Measurements from ENCODE around the gene COL4A5.
"Not testable (repeated sequence)": the region's sequence is repeated elsewhere in the genome, so short reads cannot be mapped to it uniquely, and the experiment has no call there.

The COL4A5 gene

DNA sequence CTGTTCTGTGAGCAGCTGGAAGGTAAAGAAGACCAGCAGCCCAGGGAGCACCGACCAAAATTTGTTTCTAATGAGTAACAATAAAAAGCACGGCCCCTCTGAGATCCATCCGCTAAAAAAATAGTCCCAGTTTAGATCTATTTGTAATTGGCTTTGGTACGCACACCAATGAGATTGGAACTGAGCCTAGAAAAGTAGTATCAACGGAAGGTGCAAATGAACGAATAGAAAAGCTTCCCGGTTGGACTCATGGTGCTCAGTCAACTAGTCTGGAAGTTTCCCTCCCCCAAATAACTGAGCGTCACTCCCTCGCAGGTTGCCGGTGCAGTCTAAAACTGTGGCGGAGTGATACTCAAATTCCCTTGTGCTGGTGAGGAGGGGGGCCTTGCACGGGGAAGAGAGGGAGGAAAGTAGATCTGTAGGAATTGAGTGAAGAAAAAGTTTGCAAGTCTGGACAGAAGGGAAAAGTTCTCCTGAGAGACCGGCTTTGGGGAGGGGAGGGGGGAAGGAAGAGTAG is at the start of gene COL4A5:
Gene COL4A5 (plus strand): TSS at position 413 of the 517 bp plus-strand sequence. CDS start 288 bp downstream, outside the sequence.
- DNase-seq, result no peak

GRCh38 chrX:108390976-108391717 is 48.5 kb upstream of the COL4A5 start:
- not testable (repeated sequence) for DNase-seq

- no peak for DNase-seq
Measured at GRCh38 chrX:108396188-108396891, 43.3 kb upstream of the COL4A5 start.

DNA sequence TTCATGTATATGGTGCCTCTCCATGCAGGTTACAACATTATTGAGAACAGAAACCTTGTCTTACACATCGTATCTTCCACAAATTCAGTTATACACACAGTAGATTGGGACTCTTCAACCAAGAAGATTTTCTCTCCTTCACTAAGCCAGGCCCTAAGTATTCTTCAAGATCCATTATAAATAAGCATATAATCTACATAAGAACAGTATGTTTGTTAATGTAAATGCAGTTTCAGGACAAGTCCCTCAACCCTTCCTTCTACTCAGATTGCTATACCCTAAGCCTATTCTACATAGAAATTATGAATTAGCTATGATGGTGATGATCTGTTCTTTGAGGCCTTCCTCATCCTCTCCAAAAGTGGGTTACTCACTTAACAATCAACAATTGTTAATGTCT is 42.7 kb upstream of the COL4A5 start:
- DNase-seq, result no peak

DNA sequence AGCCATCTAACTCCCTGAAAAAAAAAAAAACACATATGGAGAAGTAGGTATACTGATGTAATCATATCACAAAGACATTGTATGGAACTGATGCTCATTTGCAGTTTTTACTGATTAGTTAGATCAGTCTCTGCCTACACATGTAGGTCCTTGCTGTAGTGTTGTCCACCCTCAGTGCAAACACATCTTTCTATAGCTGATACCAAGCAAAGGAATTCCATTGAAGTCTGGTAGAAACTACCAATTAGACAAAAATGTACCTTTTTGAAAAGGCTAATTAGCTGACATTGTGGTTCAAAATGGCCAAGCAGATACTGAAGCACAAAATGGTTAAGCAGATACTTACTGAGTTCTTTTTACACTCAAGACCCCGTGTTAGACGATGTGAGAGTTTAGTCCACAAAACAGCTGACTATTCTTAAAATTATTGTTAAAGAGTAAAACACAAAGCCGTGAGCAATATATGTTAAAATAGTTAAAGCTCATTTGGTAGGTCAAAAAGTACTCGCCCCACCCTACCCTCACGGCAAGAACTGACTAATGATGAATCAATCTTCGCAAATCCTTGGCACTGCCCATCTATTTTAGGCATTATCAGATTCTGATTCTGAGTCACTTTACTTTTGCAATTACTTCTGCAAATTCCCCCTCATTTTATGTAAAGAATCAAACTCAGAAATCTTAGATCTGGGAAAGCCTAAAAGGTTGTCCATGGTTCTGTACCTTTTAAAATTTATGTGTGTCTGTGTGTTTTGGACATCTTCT is 41.8 kb upstream of the COL4A5 start:
- DNase-seq, result no peak

GRCh38 chrX:108399418-108400165 is 40.0 kb upstream of the COL4A5 start:
- no peak for DNase-seq

DNA sequence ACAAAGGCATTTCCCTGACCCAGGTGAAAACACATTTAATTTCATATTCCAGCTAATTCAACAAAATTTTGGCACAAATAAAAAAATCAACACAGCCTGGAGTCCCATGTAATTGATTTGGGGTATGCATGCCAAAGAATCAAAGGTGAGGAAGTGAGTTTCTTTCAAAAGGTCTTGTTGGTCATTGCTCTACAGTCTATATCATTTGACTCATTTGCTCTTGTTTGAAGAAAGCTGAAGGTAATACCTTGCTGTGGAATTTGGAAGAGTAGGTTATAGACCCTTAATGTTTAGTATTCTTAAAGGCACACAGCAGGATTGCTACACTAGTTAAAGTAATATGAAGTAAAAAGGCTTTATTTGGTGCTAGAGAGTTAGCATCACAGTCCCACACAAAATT is 26.9 kb upstream of the COL4A5 start:
- DNase-seq, result no peak

DNA sequence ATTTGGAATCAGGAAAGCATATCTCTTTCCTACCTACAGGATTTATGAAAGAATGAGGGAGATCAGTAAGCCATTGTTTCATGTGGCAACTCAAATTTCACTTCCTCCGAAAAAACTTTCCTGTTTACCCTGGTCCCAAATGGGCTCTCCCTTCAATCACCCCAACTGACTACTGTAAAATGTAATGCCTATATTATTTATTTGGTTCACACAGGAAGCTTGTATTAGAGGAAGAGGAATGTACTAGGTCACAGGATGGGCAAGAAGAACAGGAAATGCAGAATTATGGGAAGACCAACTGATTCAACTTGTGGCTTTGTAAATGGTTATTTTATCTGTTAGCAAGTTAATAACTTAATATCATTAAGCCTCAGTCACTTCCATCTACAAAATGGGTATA is 24.5 kb upstream of the COL4A5 start:
- no peak for DNase-seq

GRCh38 chrX:108415891-108416290 is 23.7 kb upstream of the COL4A5 start:
- DNase-seq, result no peak

GRCh38 chrX:108417257-108417656 is 22.4 kb upstream of the COL4A5 start:
- DNase-seq, result no peak

DNA sequence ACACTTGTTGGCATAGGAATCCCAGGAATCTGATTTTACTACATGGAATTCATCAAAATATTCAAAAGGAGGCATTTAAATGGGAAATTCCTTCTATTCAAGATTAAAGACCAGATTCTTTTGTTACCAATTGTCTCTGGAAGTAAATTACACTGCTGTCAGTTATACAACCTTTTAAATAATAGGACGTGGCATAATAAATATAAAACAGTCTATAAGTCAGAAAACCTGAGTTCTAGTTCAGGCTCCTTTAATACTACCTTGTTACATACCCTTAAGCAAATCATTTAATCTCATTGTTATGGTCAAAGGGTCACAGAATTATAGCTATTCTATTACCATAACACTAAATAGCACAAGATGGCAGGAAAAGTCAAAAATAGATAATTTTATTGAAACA is 20.2 kb upstream of the COL4A5 start:
- DNase-seq, result no peak

DNA sequence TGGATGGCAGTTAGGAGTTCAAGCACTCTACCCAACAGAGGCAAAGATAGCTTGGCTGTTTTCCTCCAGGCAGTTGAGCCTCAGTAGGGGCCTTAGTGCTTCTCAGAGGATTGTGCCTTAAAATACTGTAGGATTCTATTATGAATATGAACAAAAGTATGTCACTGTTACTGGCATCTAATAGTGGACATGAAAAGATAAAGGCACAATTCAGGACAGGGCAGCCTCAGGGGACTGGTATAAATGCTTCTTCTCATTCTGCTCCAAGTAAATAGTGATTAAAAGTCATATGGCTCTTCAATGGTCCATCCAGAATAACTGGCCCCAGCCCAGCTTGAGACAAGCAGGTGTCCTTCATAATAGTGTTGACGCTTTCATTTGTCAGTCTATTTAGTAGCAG is 19.2 kb upstream of the COL4A5 start:
- DNase-seq, result no peak

DNA sequence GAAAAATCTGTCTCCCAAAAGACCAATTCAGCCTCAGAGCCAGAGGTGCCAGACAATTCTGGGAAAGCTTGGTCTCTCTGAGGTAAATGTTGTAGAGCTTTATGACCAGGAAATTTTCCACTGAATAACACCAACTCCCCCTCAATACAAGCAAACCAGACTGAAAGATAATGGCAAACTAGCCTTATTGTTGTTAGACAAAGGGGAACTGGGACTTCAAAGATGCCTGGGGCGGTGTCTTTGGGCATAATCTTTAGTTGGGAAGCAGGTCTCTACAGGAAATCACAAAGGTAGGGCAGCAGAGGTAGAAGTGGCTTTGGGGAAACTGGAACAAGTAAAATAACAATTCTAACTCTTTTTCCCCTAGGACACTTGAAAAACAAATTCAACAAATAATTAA is 13.4 kb upstream of the COL4A5 start:
- DNase-seq, result no peak

- DNase-seq, result no peak
Measured at GRCh38 chrX:108435261-108435660, 4.4 kb upstream of the COL4A5 start.

- DNase-seq, result no peak
Measured at GRCh38 chrX:108437349-108438109, 2.1 kb upstream of the COL4A5 start.

DNA sequence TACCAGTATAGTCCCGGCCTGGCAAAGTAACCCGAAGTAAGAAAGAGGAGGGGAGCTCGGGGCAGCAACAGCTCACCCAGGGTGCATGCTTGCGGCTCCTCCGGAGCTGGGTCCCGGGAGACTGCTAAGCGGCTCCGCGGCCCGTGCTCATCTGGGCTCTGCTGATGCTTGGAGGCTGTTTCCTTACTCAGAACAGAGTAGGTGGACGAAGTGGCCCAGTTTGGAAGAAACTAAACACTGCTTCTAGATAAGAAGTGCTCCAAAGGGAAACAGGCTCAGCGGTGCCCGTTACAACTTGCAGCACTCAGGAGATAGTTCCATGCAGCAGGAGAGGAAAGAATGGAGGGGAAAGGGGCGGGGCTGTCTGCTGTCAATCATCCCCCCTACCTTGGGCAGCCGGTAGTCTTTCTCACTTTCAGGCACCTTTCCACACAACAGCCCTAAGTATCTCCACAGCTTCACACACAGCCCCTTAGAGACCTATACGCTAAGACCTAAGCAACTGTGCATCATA is 1.5 kb upstream of the COL4A5 start, which contains the start of gene COL4A6:
Gene COL4A6 (minus strand): TSS at position 313 of the 514 bp plus-strand sequence. CDS start 226 bp downstream, at position 87.
- no peak for DNase-seq

- DNase-seq, result no peak
Measured at GRCh38 chrX:108439961-108440696, 491 bp downstream of the COL4A5 start.

- DNase-seq, result no peak
Measured at GRCh38 chrX:108442901-108443464, 3.3 kb downstream of the COL4A5 start.

DNA sequence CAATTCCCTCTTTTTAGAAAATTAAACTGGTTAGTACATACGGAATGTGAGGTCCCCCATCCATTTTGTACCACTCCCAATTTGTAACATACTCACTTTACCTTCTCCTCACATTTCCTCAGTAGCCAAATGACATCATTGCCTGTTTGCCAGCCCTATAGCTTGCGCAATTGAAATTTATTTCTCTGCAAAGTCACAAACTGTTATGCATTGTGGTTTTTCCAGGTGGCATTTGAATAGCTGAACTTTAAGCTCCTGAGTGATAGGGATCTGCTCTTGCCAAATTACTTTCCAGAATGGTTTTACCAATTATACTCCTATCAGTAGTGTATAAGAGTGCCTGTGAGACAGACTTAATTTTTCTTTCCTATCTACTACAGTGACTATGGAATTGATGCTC is 7.7 kb downstream of the COL4A5 start:
- DNase-seq, result no peak

DNA sequence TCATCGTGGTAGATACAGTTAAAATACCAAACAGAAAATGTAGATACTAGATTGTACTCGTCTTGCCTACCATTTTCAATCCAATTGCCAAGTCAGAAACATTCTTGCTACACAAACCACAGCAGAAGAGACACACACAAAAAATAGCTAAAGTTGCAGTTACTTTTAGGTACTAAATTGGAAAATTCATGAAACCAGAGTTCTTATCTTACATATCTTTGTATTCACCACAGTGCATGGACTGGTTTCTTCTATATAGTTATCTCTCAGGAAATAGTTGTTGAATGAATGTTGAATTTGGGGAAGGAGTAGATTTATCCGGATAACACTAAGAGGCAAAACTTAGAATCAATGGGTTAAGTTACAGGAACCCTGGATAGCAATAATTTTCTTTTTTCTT is 14.2 kb downstream of the COL4A5 start:
- no peak for DNase-seq
